HG02852 (cell line): Measurements from ENCODE around the gene SESN2.
A peak's percentile ranks its signal among the peaks of the same experiment; 100 is the strongest.

Experiments used
- ATAC-seq: cut with Tn5 transposase; IDR thresholded peaks from one replicate; pipeline ENCODE4 v1.9.1; 2021; ENCODE audit warnings: mild to moderate bottlenecking, moderate library complexity; ENCODE audit not compliant: unreplicated experiment

The SESN2 gene

DNA sequence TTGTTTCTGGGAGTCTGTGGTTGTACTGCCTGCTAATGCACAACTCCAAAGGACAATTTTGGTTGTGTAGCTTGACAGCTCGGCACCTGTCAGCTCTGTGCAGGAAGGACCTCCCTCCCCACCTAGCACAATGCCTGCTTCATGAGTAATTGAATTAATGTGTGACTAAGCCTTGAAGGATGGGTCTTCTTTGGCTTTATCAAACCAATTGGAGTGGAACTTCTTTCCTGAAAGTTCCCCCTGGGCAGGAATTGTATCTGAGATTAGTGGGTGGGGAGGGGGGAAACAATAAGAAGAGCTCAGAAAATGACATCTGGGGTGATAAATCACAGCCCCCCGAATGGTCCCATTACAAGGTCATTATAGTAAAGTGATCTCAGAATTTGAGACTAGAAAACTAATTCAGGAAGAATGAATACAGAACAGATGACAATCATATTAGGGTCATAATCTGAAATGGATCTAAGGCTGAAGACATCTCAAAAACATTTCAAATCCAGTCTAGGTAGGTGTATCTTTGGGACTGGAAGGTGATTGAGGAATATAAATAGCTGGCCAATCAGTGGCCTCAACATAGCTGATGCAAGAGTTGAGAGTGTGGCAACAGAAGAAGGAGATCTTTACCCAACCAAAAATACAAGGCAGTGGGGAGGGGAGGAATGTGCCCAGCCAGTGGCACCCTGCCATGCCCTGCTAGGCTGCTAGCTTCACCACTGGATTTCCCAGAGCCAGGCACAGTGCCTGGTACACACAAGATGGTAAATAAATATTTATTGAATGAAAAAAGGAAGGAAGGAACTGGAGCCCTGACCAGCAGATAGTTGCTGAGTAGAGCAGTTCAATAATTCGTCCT, 10.1 kb upstream of the SESN2 start:
- ATAC-seq = no peak

- ATAC-seq = no peak
Observed at GRCh38 chr1:28249866-28250295, 9.4 kb upstream of the SESN2 start.

GRCh38 chr1:28256197-28256827, 3.0 kb upstream of the SESN2 start:
- no peak for ATAC-seq

DNA sequence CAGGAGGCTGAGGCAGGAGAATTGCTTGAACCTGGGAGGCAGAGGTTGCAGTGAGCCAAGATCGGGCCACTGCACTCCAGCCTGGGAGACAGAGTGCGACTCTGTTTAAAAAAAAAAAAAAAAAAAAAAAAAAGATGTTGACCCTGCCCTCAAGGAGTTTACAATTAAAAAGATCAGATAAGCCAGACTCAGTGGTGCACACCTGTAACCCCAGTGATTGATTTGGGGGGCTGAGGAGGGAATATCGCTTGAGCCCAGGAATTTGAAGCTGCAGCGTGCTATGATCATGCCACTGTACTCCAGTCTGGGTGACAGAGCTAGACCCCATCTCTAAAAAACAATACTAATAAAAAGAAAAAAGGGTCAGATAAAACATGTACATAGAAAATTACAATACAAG, 1.6 kb upstream of the SESN2 start:
- ATAC-seq = no peak

DNA sequence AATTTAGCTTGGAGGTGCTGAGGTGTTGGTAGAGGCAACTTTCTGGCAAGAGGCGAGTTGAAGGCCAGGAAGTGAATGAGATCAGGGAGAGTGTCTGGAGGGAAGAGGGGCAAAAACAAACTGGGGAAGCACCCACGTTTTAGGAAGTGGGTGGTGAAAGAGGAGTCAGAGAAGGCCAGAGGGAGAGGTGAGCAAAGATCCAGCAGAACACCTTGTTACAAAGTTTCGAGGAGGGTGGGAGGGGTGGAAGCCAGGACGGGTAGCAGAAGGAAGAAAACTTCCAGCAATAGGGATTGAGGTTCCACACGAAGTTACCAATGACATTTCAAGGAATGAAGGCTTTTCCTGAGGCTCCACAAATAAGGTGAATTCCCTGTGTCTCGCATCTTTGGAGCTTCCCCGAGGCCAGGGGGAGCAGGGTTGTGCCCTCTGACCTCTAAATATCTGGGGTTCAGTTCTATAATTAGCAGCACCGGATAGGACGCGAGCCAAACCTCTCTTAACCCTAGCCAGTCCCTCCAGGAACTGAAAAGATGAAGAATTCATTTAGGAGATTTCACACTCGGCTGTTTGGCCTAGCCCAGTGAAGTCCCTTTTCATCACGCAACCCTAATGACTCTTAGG, 578 bp upstream of the SESN2 start:
- ATAC-seq = no peak

DNA sequence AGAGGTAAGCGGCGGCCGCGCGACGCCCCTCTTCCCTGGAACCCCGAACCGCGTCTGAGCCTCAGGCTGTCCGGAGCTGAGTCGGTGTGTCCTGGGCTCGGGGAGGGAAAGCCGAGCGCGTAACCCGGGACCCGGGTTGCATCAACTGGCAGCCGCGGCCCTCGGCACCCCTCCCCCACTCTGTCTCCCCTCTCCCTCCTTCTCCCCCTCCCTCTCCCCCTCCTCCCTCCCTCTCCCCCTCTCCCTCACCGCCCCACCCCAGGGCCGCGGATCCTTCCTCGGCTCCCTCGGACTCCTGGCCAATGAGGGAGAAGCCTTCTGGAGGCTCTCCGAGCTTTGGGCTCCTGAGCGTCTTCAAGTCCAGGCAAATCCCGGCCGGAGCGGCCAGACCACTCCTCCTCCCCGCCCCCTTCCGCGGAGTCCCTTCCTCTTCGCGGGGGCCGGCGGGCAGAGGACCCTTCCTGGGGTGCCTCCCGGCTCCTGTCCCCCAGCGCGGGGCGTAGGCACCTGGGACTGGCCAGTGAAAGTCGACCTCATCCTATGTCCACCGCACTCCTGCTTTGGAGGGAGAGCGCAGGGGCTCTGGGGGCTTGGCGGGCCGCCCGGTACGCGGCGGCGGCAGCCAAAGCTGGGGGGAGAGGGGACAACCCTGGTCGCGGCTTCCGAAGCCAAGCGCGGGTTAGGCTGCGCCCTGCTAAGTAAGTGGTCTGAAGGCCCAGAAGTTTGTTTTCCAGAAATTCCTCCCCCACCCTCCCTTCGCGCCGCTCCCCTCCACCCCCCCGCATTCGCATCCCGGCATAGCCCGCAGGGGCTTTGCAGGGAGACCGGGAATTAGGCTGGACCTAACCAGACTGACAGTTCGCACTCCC, 850 bp downstream of the SESN2 start:
- peak; percentile 14 for ATAC-seq

- no peak for ATAC-seq
Observed at GRCh38 chr1:28260803-28261174, 1.5 kb downstream of the SESN2 start.

DNA sequence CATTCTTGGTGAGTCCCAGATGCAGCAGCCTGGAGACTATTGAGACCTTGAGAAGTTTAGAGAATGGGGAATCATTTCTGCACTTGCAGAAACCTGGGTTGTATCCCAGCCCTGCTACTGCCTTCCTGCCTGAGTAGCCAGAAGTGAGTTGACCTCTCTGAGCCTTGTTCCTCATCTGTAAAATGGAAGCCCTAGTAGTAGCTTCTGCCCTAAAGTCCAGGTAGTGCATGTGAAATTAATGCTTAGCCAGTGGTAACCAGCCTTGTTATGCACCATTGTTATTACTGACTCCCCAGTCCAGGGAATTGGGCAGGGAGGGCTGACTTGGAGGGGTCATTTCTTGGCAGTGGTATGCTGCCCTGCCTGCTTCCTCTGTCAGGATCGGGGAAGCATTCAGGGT, 5.6 kb downstream of the SESN2 start:
- no peak for ATAC-seq

DNA sequence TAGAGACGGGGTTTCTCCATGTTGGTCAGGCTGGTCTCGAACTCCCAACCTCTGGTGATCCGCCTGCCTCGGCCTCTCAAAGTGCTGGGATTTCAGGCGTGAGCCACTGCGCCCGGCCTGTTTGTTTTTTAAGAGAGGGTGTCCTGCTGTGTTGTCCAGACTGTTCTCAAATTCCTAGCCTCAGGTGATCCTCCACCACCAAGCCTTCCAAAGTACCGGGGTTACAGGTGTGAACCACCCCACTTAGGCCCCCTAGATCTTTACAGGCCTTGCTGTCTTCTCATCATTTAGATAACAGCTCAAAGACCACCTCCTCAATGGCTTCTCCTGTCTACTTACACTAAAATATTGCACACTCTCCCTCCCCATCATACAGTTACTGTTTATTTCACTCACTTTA, 6.3 kb downstream of the SESN2 start:
- ATAC-seq = no peak

- ATAC-seq = no peak
Observed at GRCh38 chr1:28266920-28267322, 7.6 kb downstream of the SESN2 start.

- ATAC-seq = no peak
Observed at GRCh38 chr1:28267633-28268032, 8.3 kb downstream of the SESN2 start.

GRCh38 chr1:28269529-28269928, 10.2 kb downstream of the SESN2 start:
- no peak for ATAC-seq

- ATAC-seq = no peak
Observed at GRCh38 chr1:28272215-28272852, 13.0 kb downstream of the SESN2 start.

- ATAC-seq = no peak
Observed at GRCh38 chr1:28273216-28273860, 14.0 kb downstream of the SESN2 start.

DNA sequence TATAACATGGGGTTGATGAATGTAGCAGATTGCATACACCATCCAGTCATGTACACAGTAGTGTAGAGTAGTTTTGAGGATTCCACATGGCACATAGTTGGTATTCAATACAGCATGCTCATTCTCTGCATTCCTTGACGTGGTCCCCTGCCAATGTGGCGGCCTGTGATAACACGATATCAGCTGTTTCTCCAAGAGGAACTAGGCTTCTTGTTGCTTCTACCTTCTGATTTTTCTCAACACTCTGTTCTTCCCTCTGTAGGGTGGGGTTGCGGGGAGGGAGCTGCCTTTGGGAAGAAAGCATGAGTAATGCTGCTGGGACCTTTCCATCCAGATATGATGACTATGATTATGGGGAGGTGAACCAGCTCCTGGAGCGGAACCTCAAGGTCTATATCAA, 19.4 kb downstream of the SESN2 start:
- ATAC-seq = no peak

GRCh38 chr1:28279721-28280120, 20.4 kb downstream of the SESN2 start:
- no peak for ATAC-seq

GRCh38 chr1:28280501-28280900, 21.2 kb downstream of the SESN2 start:
- no peak for ATAC-seq

DNA sequence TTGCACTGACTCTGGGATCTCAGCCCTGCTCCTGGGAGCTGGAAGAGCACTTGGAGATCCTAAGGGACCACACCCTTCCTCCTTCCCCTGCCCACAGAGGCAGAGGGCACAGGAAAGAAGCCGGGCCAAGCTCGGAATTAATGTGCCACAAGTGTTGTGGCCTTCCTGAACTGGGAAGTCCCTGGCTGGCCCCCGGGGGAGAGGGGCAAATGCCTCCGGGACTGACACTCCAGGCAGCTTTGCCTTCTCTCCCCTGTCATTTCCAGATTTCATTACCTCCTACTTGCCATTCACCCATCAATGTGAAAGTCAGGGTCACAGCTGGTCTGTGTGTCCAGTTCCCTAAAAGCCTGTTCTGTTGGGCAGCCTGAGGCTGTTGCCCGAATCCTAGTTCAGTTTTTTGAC, 21.7 kb downstream of the SESN2 start:
- no peak for ATAC-seq

DNA sequence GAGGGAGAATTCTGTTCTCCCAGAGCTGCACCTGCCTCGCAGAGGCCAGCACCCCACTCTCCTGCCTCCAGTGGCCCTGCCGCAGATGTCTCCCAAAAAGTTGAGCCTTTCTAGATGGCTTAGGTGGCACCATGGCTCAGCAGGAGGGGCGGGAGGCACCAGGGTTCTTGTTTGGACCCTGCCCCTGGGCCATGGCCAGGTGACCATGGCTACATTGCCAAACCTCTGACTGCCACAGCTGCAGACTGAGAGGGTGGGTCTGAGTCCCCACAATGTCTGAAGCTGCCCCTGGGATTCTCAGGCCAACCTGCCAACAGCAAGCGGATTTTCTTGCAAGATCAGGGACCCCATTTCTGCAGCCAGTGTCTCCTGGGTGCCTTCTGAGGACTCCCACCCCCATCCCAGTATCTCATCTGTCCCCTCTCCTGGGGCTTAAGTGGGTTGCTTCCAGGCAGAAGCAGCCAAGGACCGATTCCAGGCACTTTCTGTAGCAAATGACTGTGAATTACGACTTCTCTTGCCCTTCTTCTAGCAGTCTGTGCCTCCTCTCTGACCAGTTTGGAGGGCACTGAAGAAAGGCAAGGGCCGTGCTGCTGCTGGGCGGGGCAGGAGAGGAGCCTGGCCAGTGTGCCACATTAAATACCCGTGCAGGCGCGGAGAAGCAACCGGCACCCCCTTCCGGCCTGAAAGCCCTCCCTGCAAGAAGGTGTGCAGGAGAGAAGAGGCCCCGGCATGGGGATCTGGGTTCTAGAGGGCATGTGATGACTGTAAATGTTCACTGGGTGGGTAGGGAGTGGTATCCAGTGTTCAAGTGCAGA, 22.5 kb downstream of the SESN2 start:
- no peak for ATAC-seq
